CD1c-positive myeloid dendritic cell (primary cell): Measurements from ENCODE around the gene HDAC11.
"Not testable (repeated sequence)": the region's sequence is repeated elsewhere in the genome, so short reads cannot be mapped to it uniquely, and the experiment has no call there.

Experiments
- DNase-seq: peaks from one replicate; pipeline ENCODE4 v3.0.0-alpha.2; 2016; ENCODE audit errors: extremely low spot score

Gene HDAC11

GRCh38 chr3:13492976-13493866 lies 13.1 kb downstream of the HDAC11 start:
- no peak for DNase-seq

GRCh38 chr3:13493867-13494441 lies 13.8 kb downstream of the HDAC11 start:
- DNase-seq, result no peak

GRCh38 chr3:13494463-13495350 lies 14.6 kb downstream of the HDAC11 start:
- DNase-seq, result no peak

- peak; percentile 20 for DNase-seq
Measured at GRCh38 chr3:13495351-13495813, 15.3 kb downstream of the HDAC11 start.

- DNase-seq, result peak; percentile 78
Measured at GRCh38 chr3:13495921-13496723, 16.0 kb downstream of the HDAC11 start.

GRCh38 chr3:13496879-13497278 lies 16.8 kb downstream of the HDAC11 start:
- no peak for DNase-seq

GRCh38 chr3:13497386-13497785 lies 17.3 kb downstream of the HDAC11 start:
- DNase-seq, result peak; percentile 4

- DNase-seq, result no peak
Measured at GRCh38 chr3:13498354-13499060, 18.4 kb downstream of the HDAC11 start.

- not testable (repeated sequence) for DNase-seq
Measured at GRCh38 chr3:13499246-13499645, 19.1 kb downstream of the HDAC11 start.

- no peak for DNase-seq
Measured at GRCh38 chr3:13500133-13500885, 20.2 kb downstream of the HDAC11 start.

- DNase-seq, result no peak
Measured at GRCh38 chr3:13501056-13501455, 20.9 kb downstream of the HDAC11 start.

GRCh38 chr3:13501521-13501920 lies 21.4 kb downstream of the HDAC11 start:
- no peak for DNase-seq

- no peak for DNase-seq
Measured at GRCh38 chr3:13501958-13502790, 22.1 kb downstream of the HDAC11 start.

- no peak for DNase-seq
Measured at GRCh38 chr3:13502791-13503060, 22.6 kb downstream of the HDAC11 start.

GRCh38 chr3:13504161-13504831 lies 24.2 kb downstream of the HDAC11 start:
- no peak for DNase-seq

GRCh38 chr3:13505147-13506130 lies 25.3 kb downstream of the HDAC11 start:
- DNase-seq, result no peak

- no peak for DNase-seq
Measured at GRCh38 chr3:13506239-13506638, 26.1 kb downstream of the HDAC11 start.
